Measurements from ENCODE around the gene CRYBA4. TPM values are rescaled to one million over a fixed set of nuclear protein-coding genes. Genes with fewer than 3 reads are reported as not detected.

CRYBA4 gene
- total RNA-seq (ENCODE audit: insufficient read depth, low replicate concordance) = not detected

DNA sequence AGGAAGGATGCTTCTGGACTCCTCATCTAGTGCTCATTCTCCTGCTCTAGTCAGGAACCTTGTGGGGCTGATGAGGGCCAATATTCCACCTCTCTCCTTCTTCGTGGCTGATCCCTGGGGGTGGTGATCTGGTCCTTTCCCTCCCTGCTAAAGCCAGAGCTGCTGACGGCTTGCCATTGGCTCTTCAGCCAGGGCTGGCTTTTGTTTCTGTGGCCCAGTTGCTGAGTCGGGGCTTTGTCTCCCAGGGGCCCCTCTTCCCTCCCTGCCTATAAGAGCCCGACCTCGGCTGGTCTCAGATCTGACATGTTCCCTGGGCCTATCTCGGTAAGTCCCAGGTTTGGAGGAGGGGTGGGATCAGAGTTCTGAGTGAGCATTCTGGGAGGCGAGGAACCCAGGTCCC lies at the start of gene CRYBA4:
Gene CRYBA4 (plus strand): TSS at position 301 of the 400 bp plus-strand sequence. CDS start 634 bp downstream, outside the sequence.
- no peak for DNase-seq (ENCODE audit: low spot score)

DNA sequence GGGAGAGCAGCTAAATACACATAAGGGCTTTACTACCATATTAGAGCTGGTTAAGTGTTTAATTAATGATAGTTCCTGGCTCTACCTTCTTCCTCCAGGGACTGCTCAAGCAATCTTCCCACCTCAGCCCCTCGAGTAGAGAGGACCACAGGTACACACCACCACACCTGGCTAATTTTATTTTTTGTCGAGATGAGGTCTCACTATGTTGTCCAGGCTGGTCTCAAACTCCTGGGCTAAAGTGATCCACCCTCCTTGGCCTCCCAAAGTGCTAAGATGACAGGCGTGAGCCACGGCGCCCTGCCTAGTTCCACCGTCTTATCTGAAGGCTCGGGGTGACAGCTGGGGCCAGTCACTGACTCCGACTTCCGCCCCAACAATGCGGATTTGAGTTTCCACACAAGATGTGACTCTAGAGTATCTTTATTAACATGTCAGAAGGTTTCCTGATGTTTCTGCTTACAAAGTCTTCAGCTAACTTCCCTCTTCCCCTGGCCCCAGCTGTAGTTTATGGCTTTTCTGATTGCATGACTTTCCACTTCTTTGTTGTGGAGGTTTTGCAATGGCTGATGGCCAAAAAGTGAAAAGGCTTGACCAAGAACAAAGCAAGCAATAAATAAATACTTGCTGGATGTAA lies 48.6 kb upstream of the CRYBA4 start:
- peak; percentile 75 for DNase-seq (ENCODE audit: low spot score)

DNA sequence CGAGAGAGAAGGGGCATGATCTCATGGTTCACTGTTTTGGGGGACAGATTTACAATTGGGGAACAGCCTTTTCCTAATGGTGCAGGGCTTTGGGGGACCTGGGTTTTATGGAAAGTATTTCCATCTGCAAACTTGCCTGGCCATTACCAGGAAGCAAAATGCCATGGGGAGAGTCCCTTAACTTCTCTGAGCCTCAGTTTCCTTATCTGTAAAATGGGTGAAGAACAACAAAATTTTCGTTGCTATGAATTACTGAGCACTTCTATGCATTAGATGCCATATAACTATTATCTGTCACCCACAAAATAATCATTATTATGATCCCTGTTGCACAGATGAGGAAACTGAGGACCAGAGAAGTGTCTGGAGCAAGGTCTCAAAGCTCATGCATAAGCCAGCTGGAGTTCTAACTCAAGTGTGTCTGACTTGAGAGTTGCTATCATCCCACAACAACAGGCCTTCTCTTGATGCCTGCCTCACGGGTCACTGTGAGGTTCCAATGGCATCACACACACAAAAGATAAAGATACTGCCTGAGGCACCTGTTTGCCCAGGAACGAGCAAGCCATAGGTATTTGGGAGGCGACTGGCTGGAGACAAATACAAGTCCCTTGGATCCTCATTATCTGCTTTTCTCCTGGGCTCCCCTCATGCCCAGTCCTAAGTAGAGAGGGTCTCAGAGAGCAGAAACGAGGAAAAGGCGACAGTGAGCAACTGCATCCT lies 47.6 kb upstream of the CRYBA4 start:
- DNase-seq (ENCODE audit: low spot score) = no peak

DNA sequence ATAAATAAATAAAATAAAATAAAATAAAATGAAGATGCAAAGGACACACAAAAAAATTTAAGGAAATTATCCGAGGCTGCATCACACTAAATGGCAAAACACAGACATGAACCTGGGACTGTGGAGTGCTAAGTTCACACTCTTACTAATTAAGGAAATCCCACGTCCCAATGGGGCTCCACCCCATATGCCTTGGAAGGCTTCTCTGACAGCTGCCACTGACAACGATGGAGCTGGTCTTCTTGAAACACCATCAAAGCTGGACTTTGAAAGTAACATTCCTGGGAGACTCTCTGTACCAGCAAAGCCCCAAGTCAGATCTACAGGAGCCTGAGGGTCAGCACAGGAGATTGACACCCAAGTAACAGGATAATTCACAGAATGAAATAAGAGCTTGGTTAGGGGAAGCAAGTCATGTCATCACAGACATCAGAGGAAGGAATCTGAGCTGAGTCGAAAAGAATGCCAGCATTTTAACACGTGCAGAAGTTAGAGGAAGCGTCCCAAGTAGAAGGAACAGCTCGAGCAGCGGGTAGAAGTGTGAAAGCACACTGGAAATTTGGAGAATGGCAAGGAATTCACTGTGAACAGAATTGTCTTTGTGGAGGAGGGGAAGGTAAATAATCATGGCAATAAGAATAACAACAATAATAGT lies 45.6 kb upstream of the CRYBA4 start:
- peak; percentile 24 for DNase-seq (ENCODE audit: low spot score)

DNA sequence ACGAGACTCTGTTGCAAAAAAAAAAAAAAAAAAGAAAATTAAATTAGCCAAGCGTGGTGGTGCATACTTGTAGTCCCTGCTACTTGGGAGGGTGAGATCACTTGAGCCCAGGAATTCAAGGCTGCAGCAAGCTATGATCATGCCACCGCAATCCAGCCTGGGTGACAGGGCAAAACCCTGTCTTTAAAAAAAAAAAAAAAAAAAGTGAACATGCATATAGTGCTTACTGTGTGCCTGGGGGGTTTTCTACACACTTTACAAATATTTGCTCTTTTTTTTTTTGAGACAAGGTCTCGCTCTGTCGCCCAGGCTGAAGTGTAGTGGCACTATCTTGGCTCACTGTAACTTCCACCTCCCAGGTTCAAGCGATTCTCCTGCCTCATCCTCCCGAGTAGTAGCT lies 44.7 kb upstream of the CRYBA4 start:
- no peak for DNase-seq (ENCODE audit: low spot score)

DNA sequence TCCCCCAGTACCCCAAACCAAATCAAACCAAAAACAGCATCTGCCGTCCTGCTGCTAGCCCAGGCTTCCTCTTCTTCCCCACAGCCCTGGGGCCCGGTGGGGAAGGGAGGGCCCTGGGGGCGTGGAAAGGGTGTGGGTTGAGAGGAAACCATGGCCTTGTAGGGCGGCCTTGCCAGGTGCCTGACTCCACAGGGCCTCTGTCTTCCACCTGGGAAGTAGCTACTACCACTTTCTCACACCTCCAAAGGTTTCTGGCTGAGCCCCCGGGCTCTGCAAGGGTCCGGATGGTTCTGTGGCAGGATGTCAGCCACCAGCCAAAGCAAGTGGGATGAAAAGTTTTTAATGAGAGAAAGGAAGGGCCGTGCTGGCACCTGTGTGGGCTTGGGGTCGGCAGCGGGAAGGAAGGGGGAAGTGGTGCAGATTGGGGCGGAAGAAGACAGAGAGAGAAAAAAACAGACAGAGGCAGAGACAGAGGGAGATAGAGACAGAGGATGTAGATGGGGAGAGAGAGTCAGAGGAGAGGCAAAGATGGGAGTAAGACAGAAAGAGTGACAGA lies 42.4 kb upstream of the CRYBA4 start:
- no peak for DNase-seq (ENCODE audit: low spot score)

DNA sequence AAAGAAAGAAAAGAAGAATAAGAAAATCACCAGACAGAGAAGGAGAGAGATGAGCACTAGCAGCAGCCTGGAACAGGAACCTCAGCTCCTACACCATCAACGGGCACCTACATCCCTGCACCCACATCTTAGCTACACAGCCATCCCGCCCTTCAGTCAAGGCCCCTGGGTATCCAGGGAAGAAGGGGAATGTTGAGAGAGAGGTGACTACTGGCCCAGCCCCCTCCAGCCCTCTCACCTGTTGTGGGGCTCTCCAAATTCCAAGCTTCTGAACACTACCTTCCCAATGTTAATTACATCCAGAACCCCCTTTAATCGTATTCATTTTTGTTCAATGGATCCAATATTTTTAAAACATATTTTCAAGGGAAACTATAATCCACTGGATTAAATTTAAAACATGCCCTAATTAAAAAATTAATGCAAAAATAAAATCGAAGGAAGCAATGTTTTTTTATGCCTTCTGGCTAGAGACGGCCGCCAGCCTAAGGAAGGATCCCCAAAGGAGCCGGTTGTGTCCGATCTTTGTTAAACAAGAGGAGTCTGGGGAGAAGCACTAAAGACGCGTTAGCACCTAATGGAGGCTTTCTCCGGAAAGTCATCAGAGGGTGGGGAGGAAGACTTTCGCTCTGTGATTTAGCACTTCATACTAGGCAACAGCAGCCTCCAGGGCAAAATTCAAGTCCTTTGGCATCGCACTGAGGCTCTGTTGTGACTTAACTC lies 41.4 kb upstream of the CRYBA4 start:
- no peak for DNase-seq (ENCODE audit: low spot score)

DNA sequence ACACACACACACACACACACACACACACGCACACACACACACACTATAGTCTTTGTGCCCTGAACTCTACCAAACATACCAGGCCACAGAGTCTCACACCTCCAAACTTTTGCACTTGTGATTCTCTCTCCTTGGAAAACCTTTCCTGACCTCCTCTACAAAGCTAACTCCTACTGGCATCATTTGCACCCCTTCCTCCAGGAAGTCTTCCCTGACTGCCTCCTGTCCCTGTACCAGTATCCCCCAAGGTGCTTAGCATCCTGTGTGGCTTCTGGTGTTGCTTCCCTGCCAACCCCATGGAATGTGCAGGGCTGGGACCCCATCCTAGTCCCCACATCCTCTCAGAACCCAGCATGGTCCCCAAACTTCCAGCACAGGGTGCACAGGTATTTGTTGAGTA lies 40.7 kb upstream of the CRYBA4 start:
- no peak for DNase-seq (ENCODE audit: low spot score)

DNA sequence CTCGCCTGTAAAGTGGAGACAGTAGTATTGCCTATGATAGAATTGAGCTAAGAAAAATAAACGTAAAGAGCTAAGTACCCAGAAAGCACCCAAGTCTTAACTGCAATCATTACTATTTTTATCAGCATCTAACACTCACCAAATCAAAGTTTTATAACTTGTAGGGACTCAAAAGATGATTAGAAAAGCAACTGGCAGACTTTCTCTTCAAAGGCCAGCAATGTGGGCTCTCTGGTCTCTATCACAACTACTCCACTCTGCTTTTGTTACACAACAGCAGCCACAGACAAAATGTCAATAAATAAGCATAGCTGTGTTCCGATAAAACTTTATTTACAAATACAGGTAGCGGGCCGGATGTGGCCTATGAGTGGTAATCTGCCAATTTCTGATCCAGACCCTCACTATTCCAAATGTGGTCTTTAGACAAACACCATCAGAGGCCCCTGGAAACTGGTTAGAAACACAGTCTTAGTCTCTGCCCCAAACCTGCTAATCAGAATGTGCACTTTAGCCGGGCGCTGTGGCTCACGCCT lies 40.1 kb upstream of the CRYBA4 start:
- no peak for DNase-seq (ENCODE audit: low spot score)

DNA sequence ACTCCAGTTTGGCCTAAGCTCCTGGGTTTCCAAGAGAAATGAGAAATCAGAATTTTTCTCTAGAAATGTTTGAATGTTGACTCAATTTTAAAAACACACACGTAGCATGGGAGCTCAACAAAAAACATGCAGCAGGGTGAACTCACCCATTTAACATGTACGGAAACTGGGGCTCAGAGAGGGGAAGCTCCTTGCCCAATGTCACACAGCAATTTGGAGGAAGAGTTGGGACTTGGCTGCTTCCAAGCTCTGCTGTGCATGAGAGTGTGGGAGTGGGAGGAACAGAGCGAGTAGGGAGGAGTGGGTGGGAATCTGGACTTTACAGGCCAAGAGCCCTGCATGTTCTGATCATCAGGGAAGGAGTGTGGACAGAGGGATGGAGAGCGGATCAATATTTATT lies 37.8 kb upstream of the CRYBA4 start:
- DNase-seq (ENCODE audit: low spot score) = no peak

DNA sequence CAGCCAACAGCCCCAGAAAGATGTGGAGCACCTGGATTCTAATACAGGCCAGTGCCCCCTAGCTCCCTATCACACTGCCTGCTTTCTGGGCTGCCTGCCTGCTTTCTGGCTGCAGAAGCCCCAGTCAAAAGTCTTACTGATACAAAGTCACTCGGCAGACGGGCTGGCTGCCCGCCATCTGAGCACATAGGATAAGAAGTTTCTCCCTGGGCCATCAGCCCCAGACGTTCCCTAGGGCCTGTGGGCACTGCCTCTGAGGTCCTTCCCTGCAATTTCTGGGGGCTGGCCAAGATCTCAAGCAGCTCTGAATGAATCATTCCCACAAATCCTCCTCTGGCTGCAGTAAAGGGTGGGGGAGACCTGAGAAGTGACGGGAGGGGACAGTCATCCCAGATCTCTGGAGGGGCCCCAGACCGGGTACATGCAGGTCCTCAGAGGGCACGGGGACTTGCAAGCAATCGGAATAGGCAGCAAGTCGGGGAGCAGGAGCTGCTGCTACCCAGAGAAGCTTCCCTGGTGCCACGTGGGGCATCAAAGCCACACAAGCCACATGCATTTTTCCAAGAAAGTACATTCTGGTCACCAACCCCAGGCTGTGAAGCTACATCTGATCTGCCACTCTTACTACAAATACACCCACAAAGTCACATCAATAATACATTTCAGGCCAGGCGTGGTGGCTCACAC lies 36.5 kb upstream of the CRYBA4 start:
- DNase-seq (ENCODE audit: low spot score) = peak; percentile 91

DNA sequence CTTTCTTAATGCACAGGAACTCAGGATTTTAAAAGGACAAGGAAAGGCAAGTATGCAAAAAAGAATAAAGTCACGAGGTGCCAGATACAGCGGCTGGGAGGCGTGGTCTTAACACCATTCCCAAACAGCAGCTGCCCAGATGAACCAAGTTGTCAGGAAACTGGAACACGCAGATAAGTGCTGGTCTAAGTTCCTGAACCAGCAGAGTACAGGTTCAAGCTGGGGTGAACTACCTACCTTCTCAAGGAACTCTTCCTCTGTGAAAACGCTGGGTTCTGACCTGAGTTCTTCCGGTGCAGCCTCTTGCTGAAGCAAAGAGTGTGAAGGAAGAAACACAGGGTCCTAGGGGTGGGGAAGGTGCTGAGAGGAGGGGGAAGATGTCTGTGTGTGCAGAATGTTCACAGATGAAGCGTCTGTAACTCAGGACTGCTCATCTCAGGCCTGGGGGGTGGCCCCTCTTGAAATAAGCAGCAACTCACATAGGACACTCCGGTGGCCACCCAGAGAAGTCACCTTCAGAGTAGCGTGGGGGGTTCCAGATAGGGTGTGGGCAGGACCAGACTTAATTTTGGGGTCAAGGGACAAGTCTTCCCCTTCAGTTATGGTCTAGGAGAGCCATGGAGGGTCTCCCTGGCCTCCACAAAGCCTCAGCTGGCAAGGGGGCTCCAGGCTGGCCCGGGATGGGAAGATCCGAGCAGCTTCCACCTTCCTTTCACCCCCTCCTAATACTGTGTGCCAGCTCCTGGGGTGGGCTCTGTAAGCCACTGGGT lies 35.0 kb upstream of the CRYBA4 start:
- peak; percentile 22 for DNase-seq (ENCODE audit: low spot score)

DNA sequence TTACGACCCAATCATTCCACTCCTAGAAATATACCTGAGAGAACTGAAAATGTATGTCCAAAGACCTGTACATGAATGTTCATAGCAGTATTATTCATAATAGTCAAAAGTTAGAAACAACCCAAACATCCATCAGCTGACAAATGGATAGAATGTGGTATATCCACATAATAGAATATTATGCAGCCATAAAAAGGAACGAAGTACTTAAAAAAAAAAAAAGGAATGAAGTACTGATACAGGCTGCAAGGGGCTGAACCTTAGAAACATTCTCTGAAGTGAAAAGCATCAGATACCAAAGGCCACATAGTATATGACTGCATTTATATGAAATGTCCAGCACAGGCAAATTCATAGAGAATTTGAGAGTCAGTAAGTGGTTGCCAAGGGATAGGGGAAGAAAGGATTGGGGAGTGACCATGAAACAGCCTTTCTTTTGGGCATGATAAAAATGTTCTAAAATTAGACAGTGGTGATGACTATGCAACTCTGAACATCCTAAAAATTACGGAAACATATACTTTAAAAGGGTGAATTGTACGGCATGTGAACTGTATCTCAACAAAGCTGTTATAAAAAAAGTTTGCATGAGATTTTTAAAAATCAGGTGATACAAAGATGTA lies 33.7 kb upstream of the CRYBA4 start:
- DNase-seq (ENCODE audit: low spot score) = no peak

DNA sequence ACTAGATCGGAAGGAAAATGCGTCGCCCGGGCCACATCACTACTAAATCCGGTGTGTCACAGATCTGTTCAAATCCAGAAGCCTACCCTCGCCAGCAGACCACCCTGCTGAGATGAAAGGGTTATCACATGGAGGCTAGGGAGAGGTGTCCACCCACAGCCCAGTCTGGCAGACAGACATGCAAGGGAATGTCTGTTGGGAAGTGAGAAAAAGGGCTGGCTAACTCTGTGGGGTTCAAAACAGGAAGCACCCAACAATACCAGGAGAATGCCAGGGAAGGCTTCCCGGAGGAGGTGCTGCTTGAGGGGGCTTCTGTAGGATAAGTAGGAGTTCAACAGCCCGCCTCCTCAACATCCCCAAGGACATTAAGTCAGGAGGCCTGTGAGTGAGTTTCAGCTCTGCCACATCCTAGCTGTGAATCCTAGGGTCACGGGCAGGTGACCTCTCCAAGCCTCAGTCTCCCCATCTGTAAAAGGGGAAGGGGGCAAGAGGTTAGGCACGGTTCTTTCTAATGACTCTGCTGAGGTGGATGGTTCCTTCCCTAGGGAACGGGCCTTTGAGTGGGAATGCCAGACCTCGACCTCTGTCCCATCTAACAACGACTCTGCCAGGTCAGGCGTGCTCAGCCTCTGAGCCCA lies 32.9 kb upstream of the CRYBA4 start:
- no peak for DNase-seq (ENCODE audit: low spot score)

DNA sequence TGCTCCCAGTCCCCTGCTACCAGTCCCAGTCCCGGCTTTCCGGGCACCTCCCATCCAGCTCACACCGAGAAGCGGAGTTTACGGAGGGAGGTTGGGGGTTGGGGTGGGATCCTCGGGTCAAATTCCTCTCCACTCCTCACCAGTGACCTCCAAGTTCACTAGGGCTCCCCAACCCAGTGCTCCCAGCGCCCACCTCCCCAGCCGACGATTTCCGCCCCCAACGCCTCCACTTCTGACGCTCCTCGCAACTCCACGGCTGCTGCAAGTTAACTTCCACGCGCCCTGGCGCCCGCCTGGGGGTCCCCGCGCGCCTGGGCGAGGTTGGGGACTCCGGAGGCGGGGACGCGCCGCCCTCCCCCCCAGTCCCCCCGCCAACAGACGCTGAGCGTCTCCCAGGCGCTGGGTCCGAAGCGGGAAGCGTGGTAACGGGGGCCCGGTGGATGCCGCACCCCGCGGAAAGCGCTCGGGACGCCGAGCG lies 32.4 kb upstream of the CRYBA4 start:
- peak; percentile 26 for DNase-seq (ENCODE audit: low spot score)

DNA sequence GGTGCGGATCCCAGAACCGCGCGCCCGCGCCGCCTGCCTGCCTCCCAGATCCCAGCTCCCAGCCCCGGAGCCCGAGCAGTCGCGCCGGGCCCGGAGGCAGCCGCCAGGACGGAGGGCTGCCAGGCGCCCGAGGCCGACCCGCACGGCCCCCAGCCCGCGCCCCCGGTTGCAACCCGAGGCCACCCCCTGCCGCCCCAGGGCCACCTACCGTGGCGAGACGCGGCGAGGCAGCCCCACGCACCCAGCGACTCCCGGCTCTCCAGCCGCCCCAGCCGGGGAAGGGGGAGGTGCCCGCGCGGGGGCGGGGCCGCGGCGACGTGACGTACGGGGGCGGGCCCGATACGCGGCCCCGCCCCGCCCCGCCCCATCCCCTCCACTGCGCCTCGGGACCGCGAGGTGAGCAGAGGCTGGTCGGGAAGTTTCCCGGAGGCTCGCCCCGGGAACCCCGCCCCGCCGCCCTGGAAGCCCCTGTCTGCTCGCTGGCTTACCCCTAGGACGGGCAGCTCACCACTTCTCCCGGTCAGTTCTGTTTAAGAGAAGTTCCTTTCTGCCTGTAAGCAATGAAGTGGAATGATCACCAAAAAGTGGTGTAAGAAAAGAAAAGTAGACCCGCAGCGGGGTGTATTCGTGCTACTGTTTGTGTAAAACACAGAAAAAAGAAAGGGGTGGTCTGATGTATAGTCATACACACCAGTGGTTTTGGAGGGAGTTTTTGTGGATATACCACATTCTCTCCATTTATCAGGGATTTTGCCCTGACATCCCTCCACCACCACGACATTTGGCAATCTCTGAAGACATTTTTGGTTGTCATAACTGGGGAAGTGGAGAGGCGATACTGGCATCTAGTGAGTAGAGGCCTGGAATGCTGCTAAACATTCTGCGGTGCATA lies 31.7 kb upstream of the CRYBA4 start, which contains the start of gene TPST2:
Gene TPST2 (minus strand): TSS at position 288 of the 892 bp plus-strand sequence. CDS start 48,502 bp downstream, outside the sequence.
- DNase-seq (ENCODE audit: low spot score) = peak; percentile 85

DNA sequence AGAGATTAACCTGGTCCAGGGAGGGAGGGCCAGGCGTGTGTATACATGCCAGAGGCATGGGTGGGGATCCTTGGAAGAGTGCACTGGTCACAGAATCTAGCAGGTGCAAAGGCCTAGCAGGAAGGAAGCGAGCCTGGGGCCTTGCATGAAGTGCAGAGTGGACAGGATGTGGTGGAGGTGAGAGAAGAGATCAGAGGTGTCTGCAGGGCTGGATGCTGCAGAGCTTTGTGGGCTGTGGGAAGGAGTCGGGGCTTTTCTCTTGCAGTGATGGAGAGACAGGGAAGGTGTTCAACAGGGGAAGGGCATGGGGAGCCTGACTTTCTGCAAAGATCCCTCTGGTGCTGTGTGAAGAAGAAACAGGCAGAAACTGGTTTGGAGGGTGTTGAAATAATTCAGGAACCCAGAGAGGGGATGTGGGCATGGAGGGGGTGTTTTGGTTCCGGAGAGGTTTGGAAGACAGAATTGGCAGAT lies 29.3 kb upstream of the CRYBA4 start:
- DNase-seq (ENCODE audit: low spot score) = no peak

DNA sequence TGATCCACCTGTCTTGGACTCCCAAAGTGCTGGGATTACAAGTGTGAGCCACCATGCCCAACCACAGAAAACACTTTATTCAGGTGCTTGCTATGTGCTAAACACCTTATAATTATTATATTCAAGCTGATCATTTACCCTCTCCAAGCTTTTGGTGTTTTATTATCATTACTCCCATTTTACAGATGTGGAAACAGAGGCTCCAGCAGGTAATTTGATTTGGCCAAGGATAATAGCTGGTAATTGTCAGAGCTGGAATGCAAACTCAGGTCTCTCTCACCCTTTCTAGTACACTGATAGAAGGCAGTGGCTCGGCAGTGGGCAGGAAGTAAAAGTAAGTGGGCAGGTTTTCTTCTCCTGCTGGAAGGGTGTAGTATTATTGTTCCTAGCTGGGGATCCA lies 28.0 kb upstream of the CRYBA4 start:
- DNase-seq (ENCODE audit: low spot score) = no peak
